ENCODE results near the gene SBF2.

GRCh38 chr11:10026514-10026913 is 267.5 kb downstream of the SBF2 start:
- no peak for TF ChIP-seq ZFP36 (IDR thresholded peaks at IDR 0.05; ENCODE audit: borderline replicate concordance, low read depth, low read length, partially characterized antibody)
- no peak for TF ChIP-seq KLF13 (CRISPR knock-in tag; IDR thresholded peaks at IDR 0.05)
- no peak for TF ChIP-seq ZBTB33 (CRISPR knock-in tag; IDR thresholded peaks at IDR 0.05)
- TF ChIP-seq NFYB (CRISPR knock-in tag; IDR thresholded peaks at IDR 0.05), result no peak
- no peak for TF ChIP-seq CBX2 (IDR thresholded peaks at IDR 0.05; ENCODE audit: low read depth, low read length)
- TF ChIP-seq CBX2 (CRISPR knock-in tag; IDR thresholded peaks at IDR 0.05; ENCODE audit: low read depth), result no peak
- TF ChIP-seq KMT2A (CRISPR knock-in tag; IDR thresholded peaks at IDR 0.05), result no peak
- TF ChIP-seq MEIS1 (CRISPR knock-in tag; IDR thresholded peaks at IDR 0.05; ENCODE audit: borderline replicate concordance), result no peak
- TF ChIP-seq ZNF549 (CRISPR knock-in tag; IDR thresholded peaks at IDR 0.05), result no peak
- TF ChIP-seq SMC3 (IDR thresholded peaks at IDR 0.05; ENCODE audit: low read length), result no peak
- TF ChIP-seq ELK4 (CRISPR knock-in tag; IDR thresholded peaks at IDR 0.05; ENCODE audit: borderline replicate concordance), result no peak
- no peak for TF ChIP-seq KDM6A (CRISPR knock-in tag; IDR thresholded peaks at IDR 0.05; ENCODE audit: low read depth)
